Adrenal gland (tissue), 12 donors: ENCODE results near the gene ATXN7L1. TPM values are rescaled to one million over a fixed set of nuclear protein-coding genes. Genes with fewer than 3 reads are reported as not detected.

Source experiments
- DNase-seq, 7 donors: peaks; one replicate each; pipeline ENCODE4 v3.0.0-alpha.2; 2019 to 2020
- H3K27ac ChIP-seq, 5 donors: fragments of 200-600 bp; sonication (generic) in 4 of 5; 1 replicate in 3 of 5; 2 replicates in 2 of 5; pipeline versions ENCODE4 v1.5.1 to v1.8.0; 2016 to 2020; ENCODE audit warnings: mild to moderate bottlenecking in 1 of 5
- H3K27me3 ChIP-seq: fragments of 200-600 bp; 2 replicates; pipeline ENCODE4 v1.8.0; 2021
- H3K36me3 ChIP-seq, 2 donors: fragments of 200-600 bp; replicated peaks in 1 of 2; 1 replicate in 1 of 2; 2 replicates in 1 of 2; pipeline versions ENCODE4 v1.5.1 to v1.8.0; 2018 to 2022
- H3K4me1 ChIP-seq, 2 donors: fragments of 200-600 bp; replicated peaks in 1 of 2; 1 replicate in 1 of 2; 2 replicates in 1 of 2; pipeline versions ENCODE4 v1.5.1 to v1.8.0; 2018 to 2021
- H3K4me3 ChIP-seq, 4 donors: fragments of 200-600 bp; sonication (generic) in 3 of 4; one replicate each; pipeline ENCODE4 v1.5.1; 2016 to 2018
- H3K9me3 ChIP-seq, 3 donors: fragments of 200-600 bp; sonication (generic) in 1 of 3; replicated peaks in 1 of 3; 1 replicate in 2 of 3; 2 replicates in 1 of 3; pipeline versions ENCODE4 v1.5.1 to v1.8.0; 2016 to 2021
- POLR2A ChIP-seq, 2 donors: fragments of 450-650 bp; IDR thresholded peaks; one replicate each; pipeline ENCODE4 v1.6.1; 2017; ENCODE audit warnings: antibody characterized with exemption in 2 of 2, mild to moderate bottlenecking in 2 of 2, moderate library complexity in 1 of 2
- WGBS, 4 donors: extraction: QIAGEN DNeasy Blood & Tissue Kit in 2 of 4; methylation state at CpG; one replicate each; pipeline versions ENCODE4 v1.1.5 to v1.1.7; 2013 to 2017; 5-methylcytosine and 5-hydroxymethylcytosine counted together
- intact Hi-C, 2 donors: fragments of 100-400 bp; cut with DNase I; formaldehyde crosslinking; loops; one replicate each; pipeline versions ENCODE4 v1.14.1 to v1.15.0; 2022 to 2023
- polyA plus RNA-seq, 3 donors: library from polyadenylated mRNA; stranded (reverse); fragments of 200-250 nt in 2 of 3; fragments of 350-450 nt in 1 of 3; fragmentation: Illumina TruSeq in 1 of 3; extraction: RNeasy Lipid Tissue Mini Kit (QIAGEN cat#74804) in 1 of 3; gene quantifications; one replicate each; pipeline ENCODE4 v1.2.3, GENCODE V29; 2013 to 2014
- total RNA-seq, 9 donors: library from RNA; depleted of rRNA in 4 of 9; stranded (reverse); fragments of >200 nt in 4 of 9; fragments of 120-200 nt in 1 of 9; fragmentation: NEBNext Ultra II Directional in 1 of 9; extraction: Animal tissue kit (Norgen Biotek cat#: 25700) in 1 of 9; gene quantifications; one replicate each; pipeline versions ENCODE4 v1.1.0 to v1.2.4, GENCODE V29; 2013 to 2023
- TF ChIP-seq, protein P1 (sequence below), 6 experiments: fragments of 450-650 bp in 4 of 6; fragments of 200-600 bp in 2 of 6; sonication (generic) in 1 of 6; IDR thresholded peaks; 1 replicate in 5 of 6; 2 replicates in 1 of 6; pipeline versions ENCODE4 v1.5.1 to v1.8.0; 2016 to 2021; ENCODE audit warnings: antibody characterized with exemption in 6 of 6, mild to moderate bottlenecking in 2 of 6, moderate library complexity in 1 of 6
- donor health status: healthy with polysubstance abuse.
- donor health status: Bipolar disorder and iron deficiency.
- donor health status: DM: yes; HTN: yes; CAD: no.
- donor health status: DM: no; HTN: no; CAD: no.
- donor health status: DM: no; HTN: no; CAD: no.
- donor health status: DM: yes; HTN: yes; CAD: no.

Gene ATXN7L1
- total and polyA plus RNA-seq, 12 donors = 3.6 to 24.6 (median 9.0) TPM

DNA sequence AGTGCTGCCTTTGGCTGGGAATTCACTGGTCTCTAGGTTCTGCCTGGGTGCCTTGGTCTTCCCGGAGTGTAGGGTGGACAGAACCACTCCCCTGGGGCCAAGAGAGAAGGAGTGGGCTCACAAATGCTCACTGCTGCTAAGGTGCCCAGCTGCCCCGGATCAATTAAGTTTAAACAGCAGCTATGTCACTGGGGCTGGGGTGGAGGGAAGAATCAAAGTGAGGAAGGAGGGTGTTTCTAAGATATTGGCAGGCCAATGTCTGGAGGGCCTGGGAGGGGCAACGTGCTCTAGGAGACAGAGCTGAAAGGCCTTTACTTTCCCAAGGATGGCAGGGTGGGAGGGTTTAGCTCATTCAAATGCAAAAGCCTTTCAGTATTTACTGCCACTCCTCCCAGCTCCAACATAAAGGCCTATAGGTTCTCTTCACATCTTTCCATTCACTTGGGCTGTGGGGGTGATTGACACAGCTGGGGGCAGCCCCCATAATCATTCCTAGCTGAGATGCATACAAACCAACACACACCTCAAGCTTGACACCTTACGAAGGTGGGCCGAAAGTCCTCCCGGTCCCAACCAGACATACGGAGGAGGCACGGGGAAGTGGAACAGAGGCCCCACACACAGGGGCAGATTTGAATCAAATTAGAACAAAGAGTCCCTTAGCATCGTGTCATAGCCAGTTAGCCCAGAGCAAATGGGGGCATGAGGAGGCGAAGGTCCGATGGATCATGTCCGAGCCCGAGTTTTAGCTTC, 187.2 kb downstream of the ATXN7L1 start:
- TF ChIP-seq, protein P1, sequence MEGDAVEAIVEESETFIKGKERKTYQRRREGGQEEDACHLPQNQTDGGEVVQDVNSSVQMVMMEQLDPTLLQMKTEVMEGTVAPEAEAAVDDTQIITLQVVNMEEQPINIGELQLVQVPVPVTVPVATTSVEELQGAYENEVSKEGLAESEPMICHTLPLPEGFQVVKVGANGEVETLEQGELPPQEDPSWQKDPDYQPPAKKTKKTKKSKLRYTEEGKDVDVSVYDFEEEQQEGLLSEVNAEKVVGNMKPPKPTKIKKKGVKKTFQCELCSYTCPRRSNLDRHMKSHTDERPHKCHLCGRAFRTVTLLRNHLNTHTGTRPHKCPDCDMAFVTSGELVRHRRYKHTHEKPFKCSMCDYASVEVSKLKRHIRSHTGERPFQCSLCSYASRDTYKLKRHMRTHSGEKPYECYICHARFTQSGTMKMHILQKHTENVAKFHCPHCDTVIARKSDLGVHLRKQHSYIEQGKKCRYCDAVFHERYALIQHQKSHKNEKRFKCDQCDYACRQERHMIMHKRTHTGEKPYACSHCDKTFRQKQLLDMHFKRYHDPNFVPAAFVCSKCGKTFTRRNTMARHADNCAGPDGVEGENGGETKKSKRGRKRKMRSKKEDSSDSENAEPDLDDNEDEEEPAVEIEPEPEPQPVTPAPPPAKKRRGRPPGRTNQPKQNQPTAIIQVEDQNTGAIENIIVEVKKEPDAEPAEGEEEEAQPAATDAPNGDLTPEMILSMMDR (IDR thresholded peaks at IDR 0.05) = no peak
- no peak for TF ChIP-seq POLR2A (IDR thresholded peaks at IDR 0.05)
- intact Hi-C loops = no loop called here

DNA sequence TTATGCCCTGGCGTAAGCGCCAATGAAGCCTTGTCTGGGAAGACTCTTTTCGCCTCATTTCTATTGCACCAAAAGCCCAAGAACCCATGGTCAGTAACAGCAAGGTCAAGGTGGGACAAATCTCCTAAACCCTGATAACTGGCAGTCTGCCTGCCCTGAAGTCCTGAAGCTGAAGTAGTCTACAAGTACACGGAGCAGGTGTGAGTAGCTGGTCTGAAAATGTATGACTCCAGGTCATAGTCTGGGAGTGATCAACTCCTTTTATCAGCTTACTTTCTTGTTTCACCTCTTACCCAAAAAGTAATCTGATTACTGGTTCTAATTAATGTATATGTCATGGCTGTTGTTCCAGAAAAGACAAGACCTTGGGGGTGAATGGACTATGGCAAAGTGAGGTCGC, 187.8 kb downstream of the ATXN7L1 start:
- Histone ChIP-seq H3K27me3 (no peaks in the 10 kb centered on the region), H3K27ac (no peak overlapping the region), H3K4me1 (peaks cover 0 to 5% of the 10 kb centered on the region in 2 donors), H3K4me3 (no peak overlapping the region), H3K36me3 (no peaks in the 10 kb centered on the region), H3K9me3 (no peaks in the 10 kb centered on the region)
- TF ChIP-seq, protein P1 (IDR thresholded peaks at IDR 0.05) = no peak
- TF ChIP-seq POLR2A (IDR thresholded peaks at IDR 0.05) = no peak
- intact Hi-C loops = no loop called here
- DNase-seq = no peak
- WGBS, 4 donors = 73 to 95% (median 83%) methylated on average over 2 to 5 of the region's 5 CpGs

More for the DNA sequence above, 187.2 kb downstream of the ATXN7L1 start:
- no peaks in the 10 kb centered on the region for H3K27me3 ChIP-seq
- no peak for DNase-seq
- 77 to 91% (median 82%) methylated on average over 13 of the region's 13 CpGs for WGBS, 4 donors
- H3K4me3 ChIP-seq = no peak overlapping the region
- H3K4me1 ChIP-seq = peaks cover 0 to 5% of the 10 kb centered on the region in 2 donors
- H3K9me3 ChIP-seq = no peaks in the 10 kb centered on the region
- H3K36me3 ChIP-seq = no peaks in the 10 kb centered on the region
- no peak overlapping the region for H3K27ac ChIP-seq

DNA sequence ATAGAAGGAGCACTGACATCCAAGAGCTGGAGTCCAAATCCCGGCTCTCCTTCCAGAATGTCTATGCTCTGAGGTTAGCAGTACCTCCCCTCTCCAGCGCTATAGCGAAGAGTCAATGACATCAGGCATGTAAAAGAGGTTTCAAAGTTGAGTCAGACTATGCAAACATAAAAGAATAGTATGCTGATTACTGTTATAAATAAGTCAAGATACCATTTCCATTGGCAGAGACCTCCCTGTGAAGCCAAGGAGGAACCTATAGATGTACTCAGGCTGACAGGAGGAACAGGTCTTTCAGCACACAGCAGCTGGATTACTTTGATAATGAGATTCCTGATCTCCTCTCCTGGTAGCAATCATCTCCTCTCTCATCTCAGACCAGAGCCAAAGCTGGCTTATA, 191.2 kb downstream of the ATXN7L1 start:
- intact Hi-C loops = no loop called here
- TF ChIP-seq POLR2A (IDR thresholded peaks at IDR 0.05) = no peak
- TF ChIP-seq, protein P1 (IDR thresholded peaks at IDR 0.05) = no peak

GRCh38 chr7:105682341-105683060, 193.9 kb downstream of the ATXN7L1 start:
- intact Hi-C loops = no loop called here
- WGBS, 4 donors = 53 to 86% (median 80%) methylated on average over 2 of the region's 2 CpGs
- no peak overlapping the region for H3K27ac ChIP-seq
- peaks cover 6 to 30% of the 10 kb centered on the region in 2 donors for H3K4me1 ChIP-seq
- no peaks in the 10 kb centered on the region for H3K36me3 ChIP-seq
- DNase-seq = no peak
- no peak overlapping the region for H3K4me3 ChIP-seq
- H3K27me3 ChIP-seq = no peaks in the 10 kb centered on the region
- H3K9me3 ChIP-seq = no peaks in the 10 kb centered on the region
- no peak for TF ChIP-seq POLR2A (IDR thresholded peaks at IDR 0.05)
- TF ChIP-seq, protein P1 (IDR thresholded peaks at IDR 0.05) = no peak

More for the DNA sequence above, 191.2 kb downstream of the ATXN7L1 start:
- peaks cover 6 to 11% of the 10 kb centered on the region in 2 donors for H3K4me1 ChIP-seq
- no peak overlapping the region for H3K27ac ChIP-seq
- no peak for DNase-seq
- WGBS, 4 donors = 96 to 99% (median 98%) methylated on average over 3 of the region's 3 CpGs
- H3K4me3 ChIP-seq = no peak overlapping the region
- H3K27me3 ChIP-seq = no peaks in the 10 kb centered on the region
- no peaks in the 10 kb centered on the region for H3K9me3 ChIP-seq
- H3K36me3 ChIP-seq = no peaks in the 10 kb centered on the region
